Measurements from ENCODE around the gene GRHL1. TPM values are rescaled to one million over a fixed set of nuclear protein-coding genes. Genes with fewer than 3 reads are reported as not detected.
A peak's percentile ranks its signal among the peaks of the same experiment; 100 is the strongest.
"Not testable (repeated sequence)": the region's sequence is repeated elsewhere in the genome, so short reads cannot be mapped to it uniquely, and the experiment has no call there.

The GRHL1 gene
- total RNA-seq, 1 experiment from 2014 or later = 2.7 TPM

DNA sequence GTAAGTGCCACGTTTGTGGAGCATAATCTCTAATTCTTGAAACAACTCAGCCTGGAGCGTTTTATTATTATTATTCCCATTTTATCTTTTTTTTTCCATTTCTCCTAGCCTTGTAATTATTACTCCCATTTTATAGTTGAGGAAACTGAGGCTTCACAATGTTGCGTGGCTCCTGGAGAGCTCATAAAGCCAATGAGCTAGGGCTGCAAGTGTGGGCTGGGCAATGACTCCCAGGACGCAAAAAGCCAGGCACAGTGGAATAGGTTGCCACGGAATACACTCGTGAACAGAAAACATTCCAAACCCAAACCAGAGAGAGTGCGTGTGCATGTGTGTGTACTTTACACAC is 78.4 kb downstream of the GRHL1 start (continued):
- TF ChIP-seq, protein P1, sequence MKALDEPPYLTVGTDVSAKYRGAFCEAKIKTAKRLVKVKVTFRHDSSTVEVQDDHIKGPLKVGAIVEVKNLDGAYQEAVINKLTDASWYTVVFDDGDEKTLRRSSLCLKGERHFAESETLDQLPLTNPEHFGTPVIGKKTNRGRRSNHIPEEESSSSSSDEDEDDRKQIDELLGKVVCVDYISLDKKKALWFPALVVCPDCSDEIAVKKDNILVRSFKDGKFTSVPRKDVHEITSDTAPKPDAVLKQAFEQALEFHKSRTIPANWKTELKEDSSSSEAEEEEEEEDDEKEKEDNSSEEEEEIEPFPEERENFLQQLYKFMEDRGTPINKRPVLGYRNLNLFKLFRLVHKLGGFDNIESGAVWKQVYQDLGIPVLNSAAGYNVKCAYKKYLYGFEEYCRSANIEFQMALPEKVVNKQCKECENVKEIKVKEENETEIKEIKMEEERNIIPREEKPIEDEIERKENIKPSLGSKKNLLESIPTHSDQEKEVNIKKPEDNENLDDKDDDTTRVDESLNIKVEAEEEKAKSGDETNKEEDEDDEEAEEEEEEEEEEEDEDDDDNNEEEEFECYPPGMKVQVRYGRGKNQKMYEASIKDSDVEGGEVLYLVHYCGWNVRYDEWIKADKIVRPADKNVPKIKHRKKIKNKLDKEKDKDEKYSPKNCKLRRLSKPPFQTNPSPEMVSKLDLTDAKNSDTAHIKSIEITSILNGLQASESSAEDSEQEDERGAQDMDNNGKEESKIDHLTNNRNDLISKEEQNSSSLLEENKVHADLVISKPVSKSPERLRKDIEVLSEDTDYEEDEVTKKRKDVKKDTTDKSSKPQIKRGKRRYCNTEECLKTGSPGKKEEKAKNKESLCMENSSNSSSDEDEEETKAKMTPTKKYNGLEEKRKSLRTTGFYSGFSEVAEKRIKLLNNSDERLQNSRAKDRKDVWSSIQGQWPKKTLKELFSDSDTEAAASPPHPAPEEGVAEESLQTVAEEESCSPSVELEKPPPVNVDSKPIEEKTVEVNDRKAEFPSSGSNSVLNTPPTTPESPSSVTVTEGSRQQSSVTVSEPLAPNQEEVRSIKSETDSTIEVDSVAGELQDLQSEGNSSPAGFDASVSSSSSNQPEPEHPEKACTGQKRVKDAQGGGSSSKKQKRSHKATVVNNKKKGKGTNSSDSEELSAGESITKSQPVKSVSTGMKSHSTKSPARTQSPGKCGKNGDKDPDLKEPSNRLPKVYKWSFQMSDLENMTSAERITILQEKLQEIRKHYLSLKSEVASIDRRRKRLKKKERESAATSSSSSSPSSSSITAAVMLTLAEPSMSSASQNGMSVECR (CRISPR knock-in tag; IDR thresholded peaks at IDR 0.05; ENCODE audit: borderline replicate concordance) = no peak
- TF ChIP-seq ETV6 (CRISPR knock-in tag; IDR thresholded peaks at IDR 0.05) = no peak

DNA sequence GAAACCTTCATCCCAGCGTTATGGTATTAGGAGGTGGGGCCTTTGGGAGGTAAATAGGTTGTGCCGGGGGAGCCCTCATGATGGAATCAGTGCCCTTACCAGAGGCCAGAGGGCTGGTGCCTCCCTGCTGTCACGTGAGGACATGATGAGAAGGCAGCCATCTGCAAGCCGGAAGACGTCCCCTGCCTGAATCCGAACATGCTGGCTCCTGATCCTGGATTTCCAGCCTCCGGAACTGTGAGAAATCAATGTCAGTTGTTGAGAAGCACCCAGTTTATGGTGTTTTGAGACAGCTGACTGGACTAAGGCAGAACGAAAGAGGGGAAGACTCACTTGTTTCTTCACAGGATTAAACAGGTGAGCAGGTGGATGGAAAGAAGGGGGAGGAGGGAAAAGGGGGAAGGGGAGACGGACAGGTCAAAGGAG is 78.8 kb downstream of the GRHL1 start:
- Mint-ChIP-seq H3K9me3 (no peaks in the 10 kb centered on the region), H3K27me3 (ENCODE audit: low read depth) (no peaks in the 10 kb centered on the region), H3K36me3 (no peaks in the 10 kb centered on the region), H3K27ac (no peak overlapping the region), H3K4me1 (peaks cover 19% of the 10 kb centered on the region), H3K4me3 (no peak overlapping the region)
- no peak for DNase-seq (ENCODE audit: low spot score)
- ChIA-PET POLR2A (interaction anchor here (0.9 kb wide), 1 partner anchor 13 kb away, joined by 3 read pairs; no protein-coding TSS in a partner anchor), CTCF (interaction anchor here (1.1 to 4.4 kb wide), 4 partner anchors 18 to 231 kb away, joined by 3 to 35 read pairs (median 7); no protein-coding TSS in a partner anchor)
- TF ChIP-seq, protein P2, sequence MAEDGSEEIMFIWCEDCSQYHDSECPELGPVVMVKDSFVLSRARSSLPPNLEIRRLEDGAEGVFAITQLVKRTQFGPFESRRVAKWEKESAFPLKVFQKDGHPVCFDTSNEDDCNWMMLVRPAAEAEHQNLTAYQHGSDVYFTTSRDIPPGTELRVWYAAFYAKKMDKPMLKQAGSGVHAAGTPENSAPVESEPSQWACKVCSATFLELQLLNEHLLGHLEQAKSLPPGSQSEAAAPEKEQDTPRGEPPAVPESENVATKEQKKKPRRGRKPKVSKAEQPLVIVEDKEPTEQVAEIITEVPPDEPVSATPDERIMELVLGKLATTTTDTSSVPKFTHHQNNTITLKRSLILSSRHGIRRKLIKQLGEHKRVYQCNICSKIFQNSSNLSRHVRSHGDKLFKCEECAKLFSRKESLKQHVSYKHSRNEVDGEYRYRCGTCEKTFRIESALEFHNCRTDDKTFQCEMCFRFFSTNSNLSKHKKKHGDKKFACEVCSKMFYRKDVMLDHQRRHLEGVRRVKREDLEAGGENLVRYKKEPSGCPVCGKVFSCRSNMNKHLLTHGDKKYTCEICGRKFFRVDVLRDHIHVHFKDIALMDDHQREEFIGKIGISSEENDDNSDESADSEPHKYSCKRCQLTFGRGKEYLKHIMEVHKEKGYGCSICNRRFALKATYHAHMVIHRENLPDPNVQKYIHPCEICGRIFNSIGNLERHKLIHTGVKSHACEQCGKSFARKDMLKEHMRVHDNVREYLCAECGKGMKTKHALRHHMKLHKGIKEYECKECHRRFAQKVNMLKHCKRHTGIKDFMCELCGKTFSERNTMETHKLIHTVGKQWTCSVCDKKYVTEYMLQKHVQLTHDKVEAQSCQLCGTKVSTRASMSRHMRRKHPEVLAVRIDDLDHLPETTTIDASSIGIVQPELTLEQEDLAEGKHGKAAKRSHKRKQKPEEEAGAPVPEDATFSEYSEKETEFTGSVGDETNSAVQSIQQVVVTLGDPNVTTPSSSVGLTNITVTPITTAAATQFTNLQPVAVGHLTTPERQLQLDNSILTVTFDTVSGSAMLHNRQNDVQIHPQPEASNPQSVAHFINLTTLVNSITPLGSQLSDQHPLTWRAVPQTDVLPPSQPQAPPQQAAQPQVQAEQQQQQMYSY (CRISPR knock-in tag; IDR thresholded peaks at IDR 0.05) = peak; percentile 85
- TF ChIP-seq, protein P3, sequence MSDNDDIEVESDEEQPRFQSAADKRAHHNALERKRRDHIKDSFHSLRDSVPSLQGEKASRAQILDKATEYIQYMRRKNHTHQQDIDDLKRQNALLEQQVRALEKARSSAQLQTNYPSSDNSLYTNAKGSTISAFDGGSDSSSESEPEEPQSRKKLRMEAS (CRISPR knock-in tag; IDR thresholded peaks at IDR 0.05) = 0 out of 2 replicates have a peak, but pooled peaks have one; percentile 8
- TF ChIP-seq, protein P4, sequence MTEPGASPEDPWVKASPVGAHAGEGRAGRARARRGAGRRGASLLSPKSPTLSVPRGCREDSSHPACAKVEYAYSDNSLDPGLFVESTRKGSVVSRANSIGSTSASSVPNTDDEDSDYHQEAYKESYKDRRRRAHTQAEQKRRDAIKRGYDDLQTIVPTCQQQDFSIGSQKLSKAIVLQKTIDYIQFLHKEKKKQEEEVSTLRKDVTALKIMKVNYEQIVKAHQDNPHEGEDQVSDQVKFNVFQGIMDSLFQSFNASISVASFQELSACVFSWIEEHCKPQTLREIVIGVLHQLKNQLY (CRISPR knock-in tag; IDR thresholded peaks at IDR 0.05) = no peak
- TF ChIP-seq, protein P5, sequence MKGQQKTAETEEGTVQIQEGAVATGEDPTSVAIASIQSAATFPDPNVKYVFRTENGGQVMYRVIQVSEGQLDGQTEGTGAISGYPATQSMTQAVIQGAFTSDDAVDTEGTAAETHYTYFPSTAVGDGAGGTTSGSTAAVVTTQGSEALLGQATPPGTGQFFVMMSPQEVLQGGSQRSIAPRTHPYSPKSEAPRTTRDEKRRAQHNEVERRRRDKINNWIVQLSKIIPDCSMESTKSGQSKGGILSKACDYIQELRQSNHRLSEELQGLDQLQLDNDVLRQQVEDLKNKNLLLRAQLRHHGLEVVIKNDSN (CRISPR knock-in tag; IDR thresholded peaks at IDR 0.05) = peak; percentile 73; the same call in 1 of the 2 replicates
- ATAC-seq = no peak

DNA sequence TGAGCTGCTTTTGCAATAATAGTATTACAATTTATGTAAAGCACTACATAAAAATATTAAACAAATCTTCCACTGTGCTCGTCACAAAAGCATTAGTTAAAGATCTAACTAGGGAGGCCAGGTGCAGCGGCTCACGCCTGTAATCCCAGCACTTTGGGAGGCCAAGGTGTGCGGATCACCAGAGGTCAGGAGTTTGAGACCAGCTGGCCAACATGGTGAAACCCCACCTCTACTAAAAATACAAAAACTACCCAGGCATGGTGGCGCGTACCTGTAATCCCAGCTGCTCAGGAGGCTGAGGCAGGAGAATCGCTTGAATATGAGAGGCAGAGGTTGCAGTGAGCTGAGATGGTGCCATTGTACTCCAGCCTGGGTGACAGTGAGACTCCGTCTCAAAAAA is 79.3 kb downstream of the GRHL1 start:
- H3K4me1 Mint-ChIP-seq = peaks cover 19% of the 10 kb centered on the region
- ATAC-seq; H3K27me3 Mint-ChIP-seq (ENCODE audit: low read depth); H3K36me3 Mint-ChIP-seq; H3K4me3 Mint-ChIP-seq; H3K27ac Mint-ChIP-seq; DNase-seq (ENCODE audit: low spot score); H3K9me3 Mint-ChIP-seq: not testable (repeated sequence)
- ChIA-PET CTCF (interaction anchor here (1.1 to 3.2 kb wide), 5 partner anchors 18 to 253 kb away, joined by 3 to 21 read pairs (median 5); no protein-coding TSS in a partner anchor), POLR2A (interaction anchor here (0.9 kb wide), 1 partner anchor 14 kb away, joined by 3 read pairs; no protein-coding TSS in a partner anchor)

DNA sequence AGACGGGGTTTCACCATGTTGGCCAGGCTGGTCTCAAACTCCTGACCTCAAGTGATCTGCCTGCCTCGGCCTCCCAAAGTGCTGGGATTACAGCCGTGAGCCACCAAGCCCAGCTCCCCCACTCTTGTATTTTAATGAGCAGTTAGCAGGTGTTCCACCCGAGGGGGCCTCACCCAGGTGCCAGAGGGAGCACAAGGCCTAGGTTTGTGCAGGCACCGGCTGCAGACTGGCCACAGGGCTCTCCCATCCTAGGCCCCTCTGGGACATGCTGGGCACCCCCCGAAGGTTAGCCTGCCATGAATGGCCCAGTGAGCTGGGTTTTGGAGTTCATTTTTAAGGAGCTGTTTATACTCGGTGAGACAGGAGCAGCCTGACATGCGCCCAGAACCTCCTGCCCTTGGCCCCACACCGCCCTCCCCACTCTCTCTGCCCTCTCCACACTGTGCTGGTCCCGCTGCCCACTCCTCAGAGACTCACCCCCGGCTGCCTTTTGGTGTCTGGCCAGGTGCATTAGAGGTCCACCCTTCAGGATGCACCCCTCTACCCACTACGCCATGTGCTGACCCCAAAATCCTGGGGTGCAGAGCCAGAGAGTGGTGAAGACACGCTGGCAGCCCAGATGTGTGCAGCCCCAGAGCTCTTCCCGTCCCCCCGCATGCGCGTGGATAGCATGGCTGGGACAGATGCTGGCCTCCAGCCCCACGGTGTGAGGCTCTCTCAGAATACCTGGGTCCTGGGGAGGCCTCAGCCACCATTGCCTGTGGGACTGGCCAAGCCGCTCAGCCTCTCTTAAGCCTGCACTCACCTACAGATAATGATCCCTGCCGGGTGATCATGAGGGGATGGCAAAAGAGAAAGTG is 80.6 kb downstream of the GRHL1 start:
- DNase-seq (ENCODE audit: low spot score) = no peak
- Mint-ChIP-seq H3K4me3 (no peak overlapping the region), H3K27ac (no peak overlapping the region; the same call in 1 of the 2 replicates), H3K36me3 (no peaks in the 10 kb centered on the region), H3K9me3 (no peaks in the 10 kb centered on the region), H3K27me3 (ENCODE audit: low read depth) (no peaks in the 10 kb centered on the region), H3K4me1 (peaks cover 19% of the 10 kb centered on the region)
- CTCF ChIA-PET = interaction anchor here (1.2 to 1.9 kb wide), 2 partner anchors 48 to 254 kb away, joined by 3 to 7 read pairs; no protein-coding TSS in a partner anchor
- POLR2A ChIA-PET = no interaction called here
- ATAC-seq = no peak
- TF ChIP-seq GABPB1 (CRISPR knock-in tag; IDR thresholded peaks at IDR 0.05) (no peak), ZNF396 (CRISPR knock-in tag; IDR thresholded peaks at IDR 0.05; ENCODE audit: borderline replicate concordance) (no peak), NR1H2 (CRISPR knock-in tag; IDR thresholded peaks at IDR 0.05) (no peak)
